Panc1 (cell line): ENCODE data around the gene NUDT3.

ENCODE experiments used
- POLR2AphosphoS5 ChIP-seq: IDR thresholded peaks from 2 replicates; pipeline ENCODE4 v1.6.1; 2012; ENCODE audit warnings: mild to moderate bottlenecking, low read depth, low read length, moderate library complexity
- SIN3A ChIP-seq: IDR thresholded peaks from 2 replicates; pipeline ENCODE4 v1.6.1; 2012; ENCODE audit warnings: low read depth, mild to moderate bottlenecking, low read length, moderate library complexity, borderline replicate concordance; ENCODE audit not compliant: insufficient read depth
- TCF7L2 ChIP-seq: IDR thresholded peaks from 2 replicates; pipeline ENCODE4 v1.6.1; 2011; ENCODE audit warnings: mild to moderate bottlenecking, low read depth, low read length, inconsistent platforms
- TF ChIP-seq, protein P1 (sequence below): fragments of 450-650 bp; IDR thresholded peaks from 2 replicates; pipeline ENCODE4 v1.5.1; 2017; ENCODE audit warnings: mild to moderate bottlenecking

DNA sequence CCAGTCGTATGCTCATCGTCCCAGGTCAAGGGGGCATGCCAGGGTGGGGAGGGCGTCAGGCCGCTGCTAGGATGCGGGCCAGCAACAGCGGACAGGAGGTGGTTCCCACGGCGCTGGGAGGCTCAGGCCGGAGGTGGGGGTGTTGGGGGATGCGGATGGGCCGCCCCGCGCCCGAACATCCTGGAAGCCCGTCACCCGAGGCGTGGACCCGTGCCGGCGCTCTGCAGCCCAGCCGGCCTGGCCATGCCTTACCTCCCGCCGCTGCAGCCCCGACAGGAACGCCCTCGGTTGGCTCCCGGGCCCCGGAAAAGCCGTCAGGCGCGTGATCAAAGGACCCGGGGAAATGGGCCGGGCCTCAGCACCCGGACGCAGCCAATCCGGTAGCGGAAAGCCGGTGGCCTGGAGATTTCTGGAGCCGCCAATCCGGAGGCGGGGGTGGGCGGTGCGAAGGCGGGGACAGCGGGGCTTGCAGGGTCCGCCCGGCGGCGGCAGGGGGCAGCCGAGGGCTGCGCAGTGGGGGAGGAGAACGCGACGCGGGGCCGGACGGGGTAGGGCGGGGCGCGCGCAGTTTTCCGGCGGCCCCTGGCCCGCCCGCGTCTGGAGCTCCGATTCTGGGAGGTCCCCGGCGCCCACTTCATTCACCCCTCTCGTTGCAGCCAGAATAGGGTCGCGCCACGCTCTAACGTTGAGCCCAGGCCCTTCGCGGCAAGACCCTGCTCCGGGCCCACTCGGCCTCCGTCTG lies 143.6 kb downstream of the NUDT3 start, which contains the start of gene SMIM29:
- TF ChIP-seq, protein P1, sequence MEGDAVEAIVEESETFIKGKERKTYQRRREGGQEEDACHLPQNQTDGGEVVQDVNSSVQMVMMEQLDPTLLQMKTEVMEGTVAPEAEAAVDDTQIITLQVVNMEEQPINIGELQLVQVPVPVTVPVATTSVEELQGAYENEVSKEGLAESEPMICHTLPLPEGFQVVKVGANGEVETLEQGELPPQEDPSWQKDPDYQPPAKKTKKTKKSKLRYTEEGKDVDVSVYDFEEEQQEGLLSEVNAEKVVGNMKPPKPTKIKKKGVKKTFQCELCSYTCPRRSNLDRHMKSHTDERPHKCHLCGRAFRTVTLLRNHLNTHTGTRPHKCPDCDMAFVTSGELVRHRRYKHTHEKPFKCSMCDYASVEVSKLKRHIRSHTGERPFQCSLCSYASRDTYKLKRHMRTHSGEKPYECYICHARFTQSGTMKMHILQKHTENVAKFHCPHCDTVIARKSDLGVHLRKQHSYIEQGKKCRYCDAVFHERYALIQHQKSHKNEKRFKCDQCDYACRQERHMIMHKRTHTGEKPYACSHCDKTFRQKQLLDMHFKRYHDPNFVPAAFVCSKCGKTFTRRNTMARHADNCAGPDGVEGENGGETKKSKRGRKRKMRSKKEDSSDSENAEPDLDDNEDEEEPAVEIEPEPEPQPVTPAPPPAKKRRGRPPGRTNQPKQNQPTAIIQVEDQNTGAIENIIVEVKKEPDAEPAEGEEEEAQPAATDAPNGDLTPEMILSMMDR: peak; percentile 98
- TF ChIP-seq SIN3A (peak; percentile 41; the same call in 1 of the 2 replicates), POLR2AphosphoS5 (peak; percentile 67), TCF7L2 (peak; percentile 99)
